22Rv1 (cell line): ENCODE data around the gene ITPK1.

Experiments
- CTCF ChIP-seq: fragments of 450-650 bp; IDR thresholded peaks from 2 replicates; pipeline ENCODE4 v1.5.1; 2017; ENCODE audit warnings: mild to moderate bottlenecking
- ZFX ChIP-seq: fragments of 450-650 bp; IDR thresholded peaks from 2 replicates; pipeline ENCODE4 v1.6.1; 2017; ENCODE audit warnings: antibody characterized with exemption, borderline replicate concordance

GRCh38 chr14:92971601-92972180, 144.0 kb downstream of the ITPK1 start:
- TF ChIP-seq CTCF (no peak), ZFX (no peak)
